Lower lobe of right lung (tissue), 2 donors: ENCODE data around the gene COL4A1. TPM values are rescaled to one million over a fixed set of nuclear protein-coding genes. Genes with fewer than 3 reads are reported as not detected.
A peak's percentile ranks its signal among the peaks of the same experiment; 100 is the strongest.

Experiments used
- ATAC-seq, 2 donors: fragments of 200-7000 bp; cut with Tn5 transposase; one replicate each; pipeline ENCODE4 v1.9.1; 2020 to 2022; ENCODE audit warnings: mild to moderate bottlenecking in 2 of 2, moderate library complexity in 2 of 2
- DNase-seq: peaks from one replicate; pipeline ENCODE4 v3.0.0-alpha.2; 2020
- H3K27ac ChIP-seq: fragments of 200-600 bp; one replicate; pipeline ENCODE4 v1.8.0; 2022
- H3K27me3 ChIP-seq: fragments of 200-600 bp; one replicate; pipeline ENCODE4 v1.8.0; 2022; ENCODE audit warnings: low read depth
- H3K36me3 ChIP-seq: fragments of 200-600 bp; one replicate; pipeline ENCODE4 v1.8.0; 2022; ENCODE audit warnings: mild to moderate bottlenecking
- H3K4me1 ChIP-seq: fragments of 200-600 bp; one replicate; pipeline ENCODE4 v1.8.0; 2022
- H3K4me3 ChIP-seq: fragments of 200-600 bp; one replicate; pipeline ENCODE4 v1.8.0; 2022; ENCODE audit warnings: mild to moderate bottlenecking
- H3K9me3 ChIP-seq: fragments of 200-600 bp; one replicate; pipeline ENCODE4 v1.8.0; 2022
- intact Hi-C: fragments of 100-400 bp; cut with DNase I; formaldehyde crosslinking; loops from one replicate; pipeline ENCODE4 v1.11.0; 2022
- total RNA-seq: library from RNA; stranded (reverse); fragmentation: NEBNext Ultra II Directional; extraction: Animal tissue kit (Norgen Biotek cat#: 25700); gene quantifications from one replicate; pipeline ENCODE4 v1.2.1, GENCODE V29; 2021
- TF ChIP-seq, protein P1 (sequence below): fragments of 200-600 bp; IDR thresholded peaks from one replicate; pipeline ENCODE4 v1.8.0; 2022; ENCODE audit warnings: antibody characterized with exemption, mild to moderate bottlenecking
- donor health status: DM: no; HTN: yes; CAD: no; lungs with severe emphysema.

The COL4A1 gene
- total RNA-seq, 1 donor from 2014 or later: 161 TPM

DNA sequence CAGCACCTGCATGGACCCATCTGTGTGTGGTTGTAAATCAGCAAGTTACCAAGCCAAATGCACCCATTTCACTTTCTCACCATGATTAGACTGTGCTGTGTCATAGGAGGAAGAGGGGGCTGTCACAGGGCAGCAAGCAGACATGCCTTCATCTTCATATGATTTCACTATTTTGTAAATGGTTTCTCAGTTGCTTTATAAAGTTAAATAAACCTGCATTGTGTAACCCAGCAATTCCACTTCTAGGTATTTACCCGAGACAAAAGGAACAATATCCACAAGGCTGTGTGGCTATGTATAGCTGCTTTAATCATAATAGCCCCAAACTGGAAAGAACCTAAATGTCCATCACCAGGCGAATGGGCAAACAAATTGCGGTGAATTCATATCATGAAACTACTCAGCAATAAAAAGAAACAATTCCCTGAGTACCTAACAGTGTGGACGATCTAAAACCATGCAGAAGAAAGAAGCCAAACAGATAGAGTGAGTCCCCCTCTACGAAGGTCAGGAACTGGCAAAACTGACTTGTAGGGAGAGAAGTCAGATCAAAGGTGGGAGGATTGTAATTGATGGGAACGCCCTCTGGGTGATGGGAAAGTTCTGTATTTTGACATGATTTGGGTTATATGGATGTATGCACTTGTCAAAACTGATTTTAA lies 185.4 kb downstream of the COL4A1 start:
- ATAC-seq (no peak), DNase-seq (no peak)
- Histone ChIP-seq H3K27me3 (peaks cover 17% of the 10 kb centered on the region), H3K4me1 (peaks cover 13% of the 10 kb centered on the region), H3K36me3 (no peaks in the 10 kb centered on the region), H3K27ac (no peak overlapping the region), H3K4me3 (no peak overlapping the region), H3K9me3 (no peaks in the 10 kb centered on the region)
- TF ChIP-seq, protein P1, sequence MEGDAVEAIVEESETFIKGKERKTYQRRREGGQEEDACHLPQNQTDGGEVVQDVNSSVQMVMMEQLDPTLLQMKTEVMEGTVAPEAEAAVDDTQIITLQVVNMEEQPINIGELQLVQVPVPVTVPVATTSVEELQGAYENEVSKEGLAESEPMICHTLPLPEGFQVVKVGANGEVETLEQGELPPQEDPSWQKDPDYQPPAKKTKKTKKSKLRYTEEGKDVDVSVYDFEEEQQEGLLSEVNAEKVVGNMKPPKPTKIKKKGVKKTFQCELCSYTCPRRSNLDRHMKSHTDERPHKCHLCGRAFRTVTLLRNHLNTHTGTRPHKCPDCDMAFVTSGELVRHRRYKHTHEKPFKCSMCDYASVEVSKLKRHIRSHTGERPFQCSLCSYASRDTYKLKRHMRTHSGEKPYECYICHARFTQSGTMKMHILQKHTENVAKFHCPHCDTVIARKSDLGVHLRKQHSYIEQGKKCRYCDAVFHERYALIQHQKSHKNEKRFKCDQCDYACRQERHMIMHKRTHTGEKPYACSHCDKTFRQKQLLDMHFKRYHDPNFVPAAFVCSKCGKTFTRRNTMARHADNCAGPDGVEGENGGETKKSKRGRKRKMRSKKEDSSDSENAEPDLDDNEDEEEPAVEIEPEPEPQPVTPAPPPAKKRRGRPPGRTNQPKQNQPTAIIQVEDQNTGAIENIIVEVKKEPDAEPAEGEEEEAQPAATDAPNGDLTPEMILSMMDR: no peak
- intact Hi-C loops: no loop called here

DNA sequence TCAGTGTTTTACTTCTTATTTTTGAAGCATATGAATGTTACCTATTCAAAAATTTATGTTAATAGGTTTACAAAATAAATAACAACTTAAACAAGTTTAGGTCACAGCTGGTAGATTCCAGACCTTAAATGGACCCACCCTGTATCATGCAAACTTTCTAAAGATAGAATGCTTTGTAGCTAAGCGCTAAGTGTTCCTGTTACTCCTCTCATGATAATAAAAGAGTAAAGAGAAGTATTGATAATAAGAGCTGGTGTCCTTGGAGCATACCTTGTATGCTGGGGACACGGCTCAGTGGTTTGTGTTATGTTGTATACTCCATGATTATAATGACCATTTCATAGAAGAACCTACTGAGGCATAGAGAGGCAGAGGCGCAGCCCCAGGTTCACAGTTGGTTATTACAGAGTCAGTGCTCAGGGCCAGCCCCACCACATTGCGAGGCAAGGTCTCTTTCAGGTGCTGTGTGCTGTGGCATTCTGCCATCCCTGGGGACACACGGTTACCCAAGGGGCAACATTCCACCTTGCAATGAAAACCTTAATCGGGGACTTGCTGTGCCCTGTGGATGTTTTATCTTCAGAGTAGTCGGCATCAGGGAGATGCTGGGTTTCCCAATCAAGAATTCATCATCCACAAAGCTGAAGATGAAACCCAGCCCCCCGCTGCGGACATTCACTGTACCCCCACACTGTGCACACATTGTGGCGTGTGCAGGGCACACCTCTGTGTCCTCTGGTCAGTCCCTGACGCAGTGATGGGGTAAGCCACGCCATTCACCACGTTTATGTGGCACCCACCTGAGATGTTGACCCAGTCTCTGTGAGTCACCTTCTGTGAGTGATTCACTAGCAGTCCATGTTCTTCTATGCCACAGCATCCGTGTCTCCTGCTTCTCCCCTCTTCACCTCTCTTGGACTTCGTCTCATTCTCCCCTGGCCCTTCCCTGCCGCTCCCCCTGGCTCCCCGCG lies 186.7 kb downstream of the COL4A1 start:
- Histone ChIP-seq H3K27me3 (peaks cover 18% of the 10 kb centered on the region), H3K4me1 (peaks cover under 1% of the 10 kb centered on the region), H3K36me3 (no peaks in the 10 kb centered on the region), H3K9me3 (no peaks in the 10 kb centered on the region), H3K4me3 (no peak overlapping the region), H3K27ac (no peak overlapping the region)
- TF ChIP-seq, protein P1: no peak
- DNase-seq: no peak
- no peak for ATAC-seq
- intact Hi-C loops: no loop called here

DNA sequence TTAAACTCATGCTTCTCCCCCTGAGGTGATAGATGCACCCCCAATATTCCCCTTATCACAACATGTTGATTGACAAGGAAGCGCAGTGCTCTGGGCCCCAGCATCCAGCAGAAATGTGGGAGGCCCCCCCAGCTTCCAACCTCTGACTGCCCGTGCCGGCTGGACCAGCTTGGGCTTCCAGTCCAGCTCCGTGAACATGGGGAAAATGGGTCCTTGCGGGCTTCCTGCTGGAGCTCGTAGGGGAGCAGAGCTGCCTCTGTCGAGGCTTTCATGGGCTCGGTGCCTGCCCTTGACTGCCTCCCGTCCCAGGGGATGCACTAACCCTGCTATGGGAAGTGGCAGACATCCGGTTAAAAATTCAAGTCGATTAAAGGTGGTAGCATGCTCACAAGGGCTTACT lies 188.9 kb downstream of the COL4A1 start:
- no peak for ATAC-seq
- intact Hi-C loops: no loop called here
- Histone ChIP-seq H3K4me1 (no peaks in the 10 kb centered on the region), H3K4me3 (no peak overlapping the region), H3K27ac (no peak overlapping the region), H3K27me3 (peaks cover 18% of the 10 kb centered on the region), H3K9me3 (no peaks in the 10 kb centered on the region), H3K36me3 (no peaks in the 10 kb centered on the region)
- no peak for DNase-seq
- TF ChIP-seq, protein P1: no peak

DNA sequence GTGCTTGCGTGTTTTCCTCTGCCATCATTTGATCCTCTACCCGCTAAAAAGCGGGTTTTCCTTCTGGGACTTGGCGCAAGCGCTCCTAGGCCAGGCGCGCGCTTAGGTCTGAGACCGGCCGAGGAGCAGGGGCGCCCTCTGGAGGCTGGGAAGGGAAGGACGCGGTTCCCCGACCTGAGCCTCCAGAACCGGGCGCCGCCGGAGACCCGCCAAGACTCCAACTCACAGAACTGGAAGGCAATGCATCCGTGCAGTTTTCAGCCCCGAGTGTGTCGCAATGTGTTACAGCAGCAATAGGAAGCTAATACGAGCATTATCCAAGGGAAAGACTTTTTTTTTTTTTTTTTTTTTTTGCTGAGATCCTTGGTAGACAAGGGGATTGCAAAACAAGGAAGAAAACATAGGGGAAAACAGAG lies 190.9 kb downstream of the COL4A1 start:
- intact Hi-C loops: no loop called here
- no peaks in the 10 kb centered on the region for H3K4me1 ChIP-seq
- TF ChIP-seq, protein P1: peak; percentile 73
- H3K36me3 ChIP-seq: no peaks in the 10 kb centered on the region
- ATAC-seq: peak; percentile 85 to 87
- H3K27ac ChIP-seq: no peak overlapping the region
- DNase-seq: peak; percentile 79
- H3K27me3 ChIP-seq: peaks cover 18% of the 10 kb centered on the region
- no peak overlapping the region for H3K4me3 ChIP-seq
- no peaks in the 10 kb centered on the region for H3K9me3 ChIP-seq

DNA sequence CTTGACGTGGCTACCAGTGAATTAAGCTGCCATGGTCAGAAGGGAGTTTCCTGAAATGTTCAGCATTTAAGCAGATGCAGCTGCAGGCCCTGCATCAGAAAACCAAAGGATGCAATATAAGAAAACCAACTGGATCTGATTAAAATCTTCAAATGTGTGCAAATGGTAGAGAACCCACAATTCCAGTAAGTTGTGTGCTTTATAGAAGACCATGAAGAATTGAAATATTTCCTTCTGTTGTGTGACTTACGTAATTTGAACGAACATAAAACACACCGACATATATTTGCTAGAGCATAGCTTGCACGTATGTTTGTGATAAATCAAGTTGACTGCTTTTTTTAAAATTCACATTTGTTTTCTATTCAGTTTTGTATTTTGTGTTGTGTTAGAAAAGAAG lies 191.4 kb downstream of the COL4A1 start:
- no peaks in the 10 kb centered on the region for H3K9me3 ChIP-seq
- H3K36me3 ChIP-seq: no peaks in the 10 kb centered on the region
- no peak for ATAC-seq
- TF ChIP-seq, protein P1: no peak
- no peak overlapping the region for H3K4me3 ChIP-seq
- H3K27ac ChIP-seq: no peak overlapping the region
- DNase-seq: no peak
- H3K27me3 ChIP-seq: peaks cover 18% of the 10 kb centered on the region
- H3K4me1 ChIP-seq: no peaks in the 10 kb centered on the region
- intact Hi-C loops: no loop called here
